Peyer's patch (tissue), 4 donors: Measurements from ENCODE around the gene WWC1.

Experiments
- POLR2A ChIP-seq, 2 donors: fragments of 450-650 bp; IDR thresholded peaks; one replicate each; pipeline ENCODE4 v1.5.1; 2017; ENCODE audit warnings: antibody characterized with exemption in 2 of 2, mild to moderate bottlenecking in 2 of 2, moderate library complexity in 2 of 2
- TF ChIP-seq, protein P1 (sequence below), 6 experiments: fragments of 450-650 bp in 4 of 6; fragments of 200-600 bp in 2 of 6; sonication (generic) in 1 of 6; IDR thresholded peaks; one replicate each; pipeline ENCODE4 v1.5.1; 2017 to 2019; ENCODE audit warnings: antibody characterized with exemption in 6 of 6, mild to moderate bottlenecking in 3 of 6, moderate library complexity in 1 of 6

GRCh38 chr5:168341178-168341577 is 49.7 kb downstream of the WWC1 start:
- TF ChIP-seq, protein P1, sequence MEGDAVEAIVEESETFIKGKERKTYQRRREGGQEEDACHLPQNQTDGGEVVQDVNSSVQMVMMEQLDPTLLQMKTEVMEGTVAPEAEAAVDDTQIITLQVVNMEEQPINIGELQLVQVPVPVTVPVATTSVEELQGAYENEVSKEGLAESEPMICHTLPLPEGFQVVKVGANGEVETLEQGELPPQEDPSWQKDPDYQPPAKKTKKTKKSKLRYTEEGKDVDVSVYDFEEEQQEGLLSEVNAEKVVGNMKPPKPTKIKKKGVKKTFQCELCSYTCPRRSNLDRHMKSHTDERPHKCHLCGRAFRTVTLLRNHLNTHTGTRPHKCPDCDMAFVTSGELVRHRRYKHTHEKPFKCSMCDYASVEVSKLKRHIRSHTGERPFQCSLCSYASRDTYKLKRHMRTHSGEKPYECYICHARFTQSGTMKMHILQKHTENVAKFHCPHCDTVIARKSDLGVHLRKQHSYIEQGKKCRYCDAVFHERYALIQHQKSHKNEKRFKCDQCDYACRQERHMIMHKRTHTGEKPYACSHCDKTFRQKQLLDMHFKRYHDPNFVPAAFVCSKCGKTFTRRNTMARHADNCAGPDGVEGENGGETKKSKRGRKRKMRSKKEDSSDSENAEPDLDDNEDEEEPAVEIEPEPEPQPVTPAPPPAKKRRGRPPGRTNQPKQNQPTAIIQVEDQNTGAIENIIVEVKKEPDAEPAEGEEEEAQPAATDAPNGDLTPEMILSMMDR (IDR thresholded peaks at IDR 0.05): no peak
- TF ChIP-seq POLR2A (IDR thresholded peaks at IDR 0.05): no peak
